ENCODE data around the gene PRSS21.

PRSS21 gene

GRCh38 chr16:2799205-2799858, 17.7 kb upstream of the PRSS21 start:
- Mint-ChIP-seq H3K9me3 (peaks cover 21% of the 10 kb centered on the region), H3K27me3 (ENCODE audit: low read depth, poor library complexity) (peaks cover 28% of the 10 kb centered on the region), H3K4me1 (peaks cover 16% of the 10 kb centered on the region), H3K27ac (no peak overlapping the region), H3K4me3 (no peak overlapping the region), H3K36me3 (ENCODE audit: low read depth) (no peaks in the 10 kb centered on the region)
- TF ChIP-seq CTCF (IDR thresholded peaks at IDR 0.05), result no peak
- DNase-seq, result no peak

GRCh38 chr16:2799859-2800226, 17.2 kb upstream of the PRSS21 start:
- Mint-ChIP-seq H3K9me3 (peaks cover 27% of the 10 kb centered on the region), H3K27ac (no peak overlapping the region), H3K4me1 (peaks cover 12% of the 10 kb centered on the region), H3K4me3 (no peak overlapping the region), H3K36me3 (ENCODE audit: low read depth) (no peaks in the 10 kb centered on the region), H3K27me3 (ENCODE audit: low read depth, poor library complexity) (peaks cover 26% of the 10 kb centered on the region)
- DNase-seq, result no peak
- TF ChIP-seq CTCF (IDR thresholded peaks at IDR 0.05), result no peak

GRCh38 chr16:2803545-2804195, 13.4 kb upstream of the PRSS21 start:
- no peak for TF ChIP-seq CTCF (IDR thresholded peaks at IDR 0.05)
- Mint-ChIP-seq H3K27me3 (ENCODE audit: low read depth, poor library complexity) (peaks cover 41% of the 10 kb centered on the region), H3K4me1 (no peaks in the 10 kb centered on the region), H3K4me3 (no peak overlapping the region), H3K36me3 (ENCODE audit: low read depth) (no peaks in the 10 kb centered on the region), H3K27ac (no peak overlapping the region), H3K9me3 (peaks cover 45% of the 10 kb centered on the region)
- DNase-seq, result no peak

GRCh38 chr16:2804728-2805127, 12.3 kb upstream of the PRSS21 start:
- no peaks in the 10 kb centered on the region for H3K4me1 Mint-ChIP-seq
- no peak for TF ChIP-seq CTCF (IDR thresholded peaks at IDR 0.05)
- H3K27ac Mint-ChIP-seq, result no peak overlapping the region
- H3K4me3 Mint-ChIP-seq, result no peak overlapping the region
- H3K27me3 Mint-ChIP-seq (ENCODE audit: low read depth, poor library complexity), result peaks cover 51% of the 10 kb centered on the region
- peaks cover 54% of the 10 kb centered on the region for H3K9me3 Mint-ChIP-seq
- DNase-seq, result no peak
- no peaks in the 10 kb centered on the region for H3K36me3 Mint-ChIP-seq (ENCODE audit: low read depth)

GRCh38 chr16:2806286-2806685, 10.8 kb upstream of the PRSS21 start:
- no peaks in the 10 kb centered on the region for H3K4me1 Mint-ChIP-seq
- peaks cover 54% of the 10 kb centered on the region for H3K9me3 Mint-ChIP-seq
- no peak overlapping the region for H3K27ac Mint-ChIP-seq
- no peak for TF ChIP-seq CTCF (IDR thresholded peaks at IDR 0.05)
- no peaks in the 10 kb centered on the region for H3K36me3 Mint-ChIP-seq (ENCODE audit: low read depth)
- no peak for DNase-seq
- H3K27me3 Mint-ChIP-seq (ENCODE audit: low read depth, poor library complexity), result peaks cover 60% of the 10 kb centered on the region
- no peak overlapping the region for H3K4me3 Mint-ChIP-seq

GRCh38 chr16:2808181-2808580, 8.9 kb upstream of the PRSS21 start:
- H3K9me3 Mint-ChIP-seq, result peaks cover 48% of the 10 kb centered on the region

More at GRCh38 chr16:2808181-2808580, 8.9 kb upstream of the PRSS21 start:
- DNase-seq, result no peak
- Mint-ChIP-seq H3K4me3 (no peak overlapping the region), H3K27ac (no peak overlapping the region), H3K27me3 (ENCODE audit: low read depth, poor library complexity) (peaks cover 74% of the 10 kb centered on the region), H3K4me1 (no peaks in the 10 kb centered on the region), H3K36me3 (ENCODE audit: low read depth) (no peaks in the 10 kb centered on the region)
- TF ChIP-seq CTCF (IDR thresholded peaks at IDR 0.05), result no peak

All from nephron progenitor cell (in vitro differentiated cells).